ENCODE measurements around the gene ANTXRL.
"Not testable (repeated sequence)": the region's sequence is repeated elsewhere in the genome, so short reads cannot be mapped to it uniquely, and the experiment has no call there.

The ANTXRL gene

DNA sequence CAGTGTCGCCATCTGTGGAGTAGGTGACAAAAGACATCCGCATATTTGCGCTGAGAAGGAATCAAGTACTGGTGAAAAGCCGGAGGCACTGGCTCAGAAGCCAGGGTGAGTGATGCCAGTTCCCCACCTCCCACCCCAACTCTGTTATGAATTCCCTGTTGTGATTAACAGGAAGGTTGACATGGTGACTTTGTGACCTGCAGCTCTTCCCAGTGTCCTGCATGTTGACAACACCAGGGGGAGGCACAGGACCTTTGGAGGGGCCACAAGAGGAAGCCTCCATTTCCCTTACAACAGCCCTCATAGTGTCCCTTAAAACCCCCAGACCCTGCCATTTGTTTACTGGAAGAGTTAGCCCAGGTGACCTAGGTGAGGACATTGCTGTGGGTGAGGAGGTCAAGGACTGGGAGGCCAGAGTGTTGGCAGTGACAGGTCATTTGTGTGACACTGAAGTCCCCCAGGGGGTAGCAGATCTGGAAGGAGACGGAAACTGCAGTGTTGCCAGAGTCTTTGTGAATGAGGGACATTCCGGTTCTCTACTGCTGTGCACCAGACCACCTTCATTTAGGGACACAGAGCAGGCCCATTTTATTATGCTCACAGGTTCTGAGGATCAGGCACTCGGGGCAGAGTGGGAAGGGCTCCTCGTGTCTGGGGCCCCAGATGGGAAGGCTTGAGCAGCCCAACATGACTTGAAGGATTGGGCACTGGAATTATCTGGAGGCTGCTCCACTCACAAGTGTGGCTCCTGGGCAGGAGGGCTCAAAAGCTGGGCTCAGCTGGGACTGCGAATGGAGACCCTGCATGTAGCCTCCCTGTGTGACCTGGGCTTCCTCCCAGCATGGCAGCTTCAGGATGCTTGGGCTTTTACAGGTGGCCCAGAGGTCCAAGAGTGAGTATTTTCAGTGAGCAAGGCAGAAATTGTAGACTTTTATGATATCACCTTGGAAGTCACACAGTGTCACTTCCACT, 13.0 kb upstream of the ANTXRL start:
- DNase-seq (ENCODE audit: low read depth in 2 of 2): no peak

DNA sequence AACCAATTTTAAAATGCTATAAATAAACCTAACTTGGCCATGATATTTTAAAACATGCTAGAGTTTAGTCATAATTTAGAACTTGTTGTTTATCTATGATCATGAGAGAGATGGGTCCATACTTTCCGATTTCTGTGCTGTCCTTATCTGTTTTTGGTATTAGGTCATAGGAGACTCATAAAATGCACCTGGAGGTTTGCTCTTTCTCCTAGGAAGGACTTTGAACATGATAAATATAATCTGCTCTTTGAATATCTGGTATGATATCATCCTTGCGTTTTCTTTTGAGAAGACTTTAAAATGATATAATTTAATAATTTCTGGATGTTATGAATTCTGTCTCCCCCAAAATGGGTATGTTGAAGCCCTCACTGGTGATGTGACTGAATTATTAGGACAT, 9.0 kb upstream of the ANTXRL start:
- DNase-seq (ENCODE audit: low read depth in 2 of 2): no peak

DNA sequence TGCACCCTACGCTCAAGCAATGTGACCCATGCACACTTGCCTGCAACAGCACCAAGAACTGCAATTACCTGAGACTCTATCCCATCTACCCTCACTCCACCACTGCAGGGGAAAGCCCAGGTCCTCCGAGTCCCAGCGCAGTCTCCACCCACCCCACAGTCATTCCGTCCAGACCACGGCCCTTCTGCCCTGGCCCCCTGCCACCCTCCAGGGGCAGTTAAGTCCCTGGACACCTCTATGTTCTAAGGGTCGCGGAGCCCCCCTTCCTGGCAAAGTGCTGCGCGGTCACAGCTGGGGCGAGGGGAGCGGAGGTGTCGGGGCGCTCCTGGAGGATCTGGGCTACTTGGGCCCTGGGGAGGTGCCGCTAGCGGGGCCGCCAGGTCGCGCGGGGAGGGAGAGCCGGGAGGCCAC, 4.4 kb upstream of the ANTXRL start:
- DNase-seq (ENCODE audit: low read depth in 2 of 2): not testable (repeated sequence)

- DNase-seq (ENCODE audit: low read depth in 2 of 2): peak; percentile 29 to 38
These were observed 3.8 kb upstream of the ANTXRL start for GRCh38 chr10:46282842-46283574.

GRCh38 chr10:46283580-46284285, 3.1 kb upstream of the ANTXRL start:
- DNase-seq (ENCODE audit: low read depth in 2 of 2): no peak

GRCh38 chr10:46284286-46285229, 2.2 kb upstream of the ANTXRL start:
- DNase-seq (ENCODE audit: low read depth in 2 of 2): peak; percentile 52 to 54

DNA sequence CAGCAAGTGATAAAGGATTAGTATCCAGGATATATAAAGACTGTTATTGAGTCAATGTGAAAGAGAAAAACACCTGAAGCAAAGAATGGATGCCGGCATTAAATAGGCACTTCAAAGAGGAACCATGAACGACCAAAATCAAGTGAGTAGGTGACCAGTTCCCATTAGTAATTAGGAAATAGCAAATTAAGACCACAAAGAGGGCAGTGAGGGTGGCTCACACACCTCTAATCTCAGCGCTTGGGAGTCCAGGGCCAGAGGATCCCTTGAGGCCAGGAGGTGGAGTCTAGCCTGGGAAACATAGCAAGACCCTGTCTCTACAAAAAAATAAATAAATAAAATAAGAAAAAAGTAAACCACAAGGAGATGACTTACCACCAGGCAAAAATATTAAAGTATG, 1.5 kb upstream of the ANTXRL start:
- DNase-seq (ENCODE audit: low read depth in 2 of 2): no peak

DNA sequence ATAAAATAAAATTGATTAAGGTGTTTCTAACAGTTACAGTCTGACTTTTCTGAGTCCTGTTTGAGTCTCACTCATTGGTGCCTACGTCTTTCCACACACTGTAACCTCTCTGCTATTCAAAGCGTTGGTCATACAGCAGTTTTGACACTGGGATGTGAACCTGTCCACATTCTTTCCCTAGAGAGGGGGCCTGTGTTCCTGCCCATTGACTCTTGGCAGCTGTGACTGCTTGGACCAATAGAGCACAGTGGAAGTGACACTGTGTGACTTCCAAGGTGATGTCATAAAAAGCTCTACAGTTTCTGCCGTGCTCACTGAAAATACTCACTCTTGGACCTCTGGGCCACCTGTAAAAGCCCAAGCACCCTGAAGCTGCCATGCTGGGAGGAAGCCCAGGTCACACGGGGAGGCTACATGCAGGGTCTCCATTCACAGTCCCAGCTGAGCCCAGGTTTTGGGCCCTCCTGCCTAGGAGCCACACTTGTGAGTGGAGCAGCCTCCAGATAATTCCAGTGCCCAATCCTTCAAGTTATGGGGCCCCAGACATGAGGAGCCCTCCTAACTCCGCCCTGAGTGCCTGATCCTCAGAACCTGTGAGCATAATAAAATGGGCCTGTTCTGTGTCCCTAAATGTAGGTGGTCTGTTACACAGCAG, 704 bp upstream of the ANTXRL start:
- no peak for DNase-seq (ENCODE audit: low read depth in 2 of 2)

DNA sequence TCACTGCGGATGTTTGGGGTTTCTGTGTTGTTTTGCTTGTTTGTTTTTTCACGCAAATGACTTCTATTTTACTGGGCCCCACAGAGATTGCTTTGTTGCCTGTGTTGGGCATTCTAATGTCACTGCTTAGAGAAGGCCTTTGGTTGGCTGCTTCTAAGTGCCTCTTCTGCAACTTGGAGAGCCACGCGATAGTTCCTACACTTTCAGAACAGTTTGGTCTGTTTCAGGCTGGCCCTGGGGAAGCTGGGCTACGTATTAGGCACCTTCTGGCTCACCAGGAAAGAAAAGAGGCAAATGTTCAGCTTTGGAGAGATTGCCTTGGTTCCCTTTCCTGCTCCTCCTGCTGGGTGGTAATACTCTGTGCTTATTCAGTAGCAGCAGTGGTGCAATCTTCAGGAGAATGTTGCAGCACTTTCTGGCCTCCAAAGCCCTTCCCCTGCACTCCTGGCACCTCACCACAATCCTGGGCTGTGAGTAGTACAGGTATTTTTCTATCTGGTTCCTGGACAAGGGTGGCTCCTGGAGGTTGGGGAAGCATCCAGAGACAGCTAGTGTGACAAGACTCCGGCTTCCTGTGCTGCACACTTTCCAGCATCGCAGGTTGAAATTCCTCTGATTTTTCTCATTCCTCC, 1.2 kb downstream of the ANTXRL start:
- DNase-seq (ENCODE audit: low read depth in 2 of 2): no peak

DNA sequence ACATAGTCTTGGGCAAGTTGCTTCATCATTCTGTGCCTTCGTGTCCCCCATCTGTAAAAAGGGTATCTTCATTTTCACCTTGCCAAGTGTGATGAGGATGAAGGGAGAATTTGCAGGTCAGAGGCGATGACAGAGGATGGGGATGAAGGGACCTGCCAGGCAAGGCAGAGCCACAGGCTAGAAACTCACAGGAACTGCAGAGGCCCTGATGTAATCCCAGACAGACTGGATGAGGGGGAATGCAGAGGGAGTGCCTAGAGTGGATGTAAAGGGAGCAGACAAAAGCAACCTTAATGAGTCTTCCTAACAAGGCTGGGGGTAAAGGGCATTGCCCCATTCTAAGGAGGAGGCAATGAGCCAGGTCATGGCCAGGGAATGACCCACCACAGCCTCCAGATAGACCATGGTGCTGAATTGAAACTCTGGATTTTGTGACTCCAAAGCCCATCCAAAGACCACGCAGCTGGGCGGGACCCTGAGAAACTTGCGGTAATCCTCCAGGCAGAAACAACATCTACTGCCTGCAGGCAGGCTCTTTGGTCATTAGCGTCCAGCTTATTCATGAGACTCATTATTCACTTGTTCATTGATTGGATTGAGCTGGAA, 1.9 kb downstream of the ANTXRL start:
- no peak for DNase-seq (ENCODE audit: low read depth in 2 of 2)

- no peak for DNase-seq (ENCODE audit: low read depth in 2 of 2)
These were observed 2.5 kb downstream of the ANTXRL start for GRCh38 chr10:46289209-46289810.

DNA sequence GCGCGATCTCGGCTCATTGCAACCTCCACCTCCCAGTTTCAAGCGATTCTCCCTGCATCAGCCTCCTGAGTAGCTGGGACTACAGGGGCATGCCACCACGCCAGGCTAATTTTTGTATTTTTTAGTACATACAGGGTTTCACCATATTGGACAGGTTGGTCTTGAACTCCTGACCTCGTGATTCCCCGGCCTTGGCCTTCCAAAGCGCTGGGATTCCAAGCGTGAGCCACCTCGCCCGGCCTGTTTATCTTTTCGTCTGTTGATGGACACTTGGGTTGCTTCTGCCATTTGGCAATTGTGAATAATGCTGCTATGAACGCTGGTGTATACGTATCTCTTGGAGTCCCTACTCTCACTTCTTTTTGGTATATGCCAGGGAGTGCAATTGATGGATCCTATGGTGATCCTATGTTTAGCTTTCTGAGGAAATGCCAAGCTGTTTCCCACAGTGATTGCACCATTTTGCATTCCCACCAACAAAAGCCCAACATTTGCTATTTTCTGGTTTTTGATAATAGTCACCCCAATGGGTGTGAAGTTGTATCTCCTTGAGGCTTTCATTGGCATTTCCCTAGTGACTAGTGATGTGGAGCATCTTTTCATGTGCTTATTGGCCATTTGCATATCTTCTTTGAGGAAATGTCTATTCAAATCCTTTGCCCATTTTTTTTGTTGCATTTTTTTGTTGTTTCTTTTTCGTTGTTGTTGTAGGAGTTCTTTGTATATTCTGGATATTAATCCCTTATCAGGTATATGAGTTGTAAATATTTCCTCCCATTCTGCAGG, 3.5 kb downstream of the ANTXRL start:
- no peak for DNase-seq (ENCODE audit: low read depth in 2 of 2)

- DNase-seq (ENCODE audit: low read depth in 2 of 2): no peak
These were observed 5.2 kb downstream of the ANTXRL start for GRCh38 chr10:46291817-46292572.

- DNase-seq (ENCODE audit: low read depth in 2 of 2): no peak
These were observed 5.8 kb downstream of the ANTXRL start for GRCh38 chr10:46292573-46293023.

DNA sequence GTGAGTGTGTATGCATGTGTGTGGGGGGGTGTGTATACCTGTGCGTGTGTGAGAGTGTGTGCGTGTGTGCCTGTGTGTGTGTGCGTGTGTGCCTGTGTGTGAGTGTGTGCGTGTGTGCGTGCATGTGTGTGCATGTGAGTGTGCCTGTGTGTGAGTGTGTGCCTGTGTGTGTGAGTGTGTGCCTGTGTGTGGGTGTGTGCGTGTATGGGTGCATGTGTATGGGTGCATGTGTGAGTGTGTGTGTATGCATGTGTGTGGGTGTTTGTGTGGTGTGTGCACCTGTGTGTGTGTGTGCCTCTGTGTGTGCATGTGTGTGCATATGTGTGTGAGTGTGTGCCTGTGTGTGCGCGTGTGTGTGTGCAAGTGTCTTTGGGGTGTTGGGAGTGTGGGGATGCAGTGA, 6.4 kb downstream of the ANTXRL start:
- no peak for DNase-seq (ENCODE audit: low read depth in 2 of 2)

DNA sequence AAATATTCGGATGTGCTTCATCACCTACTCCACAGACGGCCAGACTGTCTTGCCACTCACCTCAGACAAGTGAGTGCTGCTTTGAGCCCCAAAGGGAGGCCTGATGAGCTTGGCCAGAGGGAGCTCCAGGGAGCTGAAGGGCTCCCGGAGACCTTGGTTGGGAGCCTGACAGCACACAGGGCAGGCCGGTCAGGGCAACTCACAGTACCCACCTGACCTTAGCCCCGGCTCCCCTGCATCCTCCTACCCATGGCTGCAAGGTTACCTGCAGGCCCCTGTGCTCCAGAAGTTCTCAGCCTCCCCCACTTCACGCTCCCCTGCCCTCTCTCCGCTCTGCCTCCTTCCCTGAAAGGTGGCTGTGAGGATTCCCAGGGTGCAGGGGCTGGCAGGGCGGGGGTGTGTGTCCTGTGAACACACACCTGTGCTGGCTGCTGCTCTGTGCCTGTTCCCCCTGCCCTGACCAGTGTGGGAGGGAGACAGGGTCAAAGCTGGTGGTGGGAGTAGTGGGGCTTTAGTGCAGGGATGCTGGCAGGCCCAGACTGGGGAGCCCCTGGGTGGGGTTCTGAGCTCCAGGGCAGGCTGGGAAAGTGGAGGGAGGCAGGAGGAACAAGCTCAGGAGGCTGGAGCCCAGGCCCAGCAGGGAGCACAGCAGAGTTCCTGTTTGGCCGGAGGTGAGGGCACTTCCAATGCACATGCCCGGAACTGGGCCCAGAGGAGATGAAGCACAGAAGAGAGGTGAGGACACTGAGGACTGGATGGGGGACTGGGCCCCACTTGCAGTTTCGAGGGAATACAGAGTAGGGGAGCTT, 7.2 kb downstream of the ANTXRL start:
- DNase-seq (ENCODE audit: low read depth in 2 of 2): no peak
